ENCODE measurements around the gene SSR1.

SSR1 gene

GRCh38 chr6:7228662-7229375 lies 84.2 kb downstream of the SSR1 start:
- Mint-ChIP-seq H3K4me1 (peaks cover 8% of the 10 kb centered on the region), H3K4me3 (no peak overlapping the region), H3K27me3 (no peaks in the 10 kb centered on the region), H3K36me3 (peaks cover 44% of the 10 kb centered on the region), H3K9me3 (no peaks in the 10 kb centered on the region), H3K27ac (peak overlapping the region; percentile 45)
- ATAC-seq (ENCODE audit: low read depth) = no peak
- DNase-seq (ENCODE audit: low spot score in 2 of 2) = no peak

GRCh38 chr6:7224731-7225130 lies 88.3 kb downstream of the SSR1 start:
- H3K36me3 Mint-ChIP-seq = peaks cover 34% of the 10 kb centered on the region
- no peaks in the 10 kb centered on the region for H3K27me3 Mint-ChIP-seq
- H3K27ac Mint-ChIP-seq = no peak overlapping the region
- H3K9me3 Mint-ChIP-seq = no peaks in the 10 kb centered on the region
- peaks cover 5% of the 10 kb centered on the region for H3K4me1 Mint-ChIP-seq
- no peak for ATAC-seq (ENCODE audit: low read depth)
- no peak overlapping the region for H3K4me3 Mint-ChIP-seq
- DNase-seq (ENCODE audit: low spot score in 2 of 2) = no peak

DNA sequence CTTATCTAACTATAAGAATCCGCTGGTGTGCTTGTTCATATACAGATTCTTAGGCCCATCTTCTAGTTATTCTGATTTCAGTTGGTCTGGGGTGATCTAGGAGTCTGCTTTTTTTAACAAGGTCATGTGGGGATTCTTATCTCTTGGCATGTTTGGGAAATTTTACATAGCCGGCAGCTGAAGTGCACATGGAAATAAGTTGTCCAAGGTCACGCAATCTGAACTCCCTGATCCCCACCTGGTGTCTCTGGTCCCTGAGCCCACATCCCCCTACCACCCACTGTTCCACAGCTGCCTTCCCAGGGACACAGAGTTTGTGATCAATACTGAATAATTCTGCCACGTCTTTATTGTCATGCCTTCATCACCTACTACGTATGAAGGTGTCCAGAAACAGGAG lies 90.8 kb downstream of the SSR1 start:
- ATAC-seq (ENCODE audit: low read depth) (no peak), DNase-seq (ENCODE audit: low spot score in 2 of 2) (no peak)
- Mint-ChIP-seq H3K27ac (no peak overlapping the region), H3K4me1 (peaks cover 5% of the 10 kb centered on the region), H3K36me3 (peaks cover 21% of the 10 kb centered on the region), H3K4me3 (no peak overlapping the region), H3K9me3 (no peaks in the 10 kb centered on the region), H3K27me3 (no peaks in the 10 kb centered on the region)

DNA sequence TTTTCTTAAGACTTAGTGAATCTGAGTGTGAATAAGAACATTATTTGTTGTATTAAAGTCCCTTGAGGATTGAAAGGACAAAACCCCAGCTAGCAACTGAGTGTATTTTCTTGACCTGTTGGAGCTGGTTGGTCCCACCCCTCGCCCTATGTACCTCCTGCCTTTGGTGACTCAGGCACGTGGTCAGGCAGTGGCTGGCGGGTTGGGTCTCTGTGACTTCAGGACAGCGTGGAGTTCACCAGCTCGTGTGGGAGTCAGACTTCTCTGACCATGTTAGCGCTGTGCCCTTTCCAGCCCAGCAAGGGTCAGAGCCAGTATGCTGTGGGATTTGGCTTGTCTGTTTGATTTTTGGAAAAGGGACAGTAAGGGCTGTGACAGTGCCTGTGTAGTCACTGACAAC lies 93.7 kb downstream of the SSR1 start:
- peaks cover 21% of the 10 kb centered on the region for H3K36me3 Mint-ChIP-seq
- H3K27ac Mint-ChIP-seq = no peak overlapping the region
- ATAC-seq (ENCODE audit: low read depth) (no peak), DNase-seq (ENCODE audit: low spot score in 2 of 2) (no peak)
- peaks cover 4% of the 10 kb centered on the region for H3K4me1 Mint-ChIP-seq
- H3K4me3 Mint-ChIP-seq = no peak overlapping the region
- no peaks in the 10 kb centered on the region for H3K9me3 Mint-ChIP-seq
- no peaks in the 10 kb centered on the region for H3K27me3 Mint-ChIP-seq

- no peaks in the 10 kb centered on the region for H3K27me3 Mint-ChIP-seq
- no peaks in the 10 kb centered on the region for H3K9me3 Mint-ChIP-seq
- peaks cover 23% of the 10 kb centered on the region for H3K36me3 Mint-ChIP-seq
- H3K27ac Mint-ChIP-seq = no peak overlapping the region
- DNase-seq (ENCODE audit: low spot score in 2 of 2) (no peak), ATAC-seq (ENCODE audit: low read depth) (no peak)
- no peak overlapping the region for H3K4me3 Mint-ChIP-seq
- H3K4me1 Mint-ChIP-seq = peaks cover 3% of the 10 kb centered on the region
Measured at GRCh38 chr6:7218406-7218988, 94.5 kb downstream of the SSR1 start.

Data from memory B cell (primary cell).